CD4-positive, alpha-beta T cell treated with Interleukin-21 for 1 hour (primary cell): ENCODE measurements around the gene GALNT14.
"Not testable (repeated sequence)": the region's sequence is repeated elsewhere in the genome, so short reads cannot be mapped to it uniquely, and the experiment has no call there.

Experiments used
- DNase-seq: peaks from one replicate; pipeline ENCODE4 v3.0.0-alpha.2; 2020

Gene GALNT14

GRCh38 chr2:30933496-30933895, 204.7 kb downstream of the GALNT14 start:
- DNase-seq = no peak

- DNase-seq = no peak
Measured at GRCh38 chr2:30932870-30933269, 205.4 kb downstream of the GALNT14 start.

- no peak for DNase-seq
Measured at GRCh38 chr2:30931841-30932407, 206.3 kb downstream of the GALNT14 start.

- no peak for DNase-seq
Measured at GRCh38 chr2:30930716-30931115, 207.5 kb downstream of the GALNT14 start.

GRCh38 chr2:30927465-30928075, 210.7 kb downstream of the GALNT14 start:
- DNase-seq = no peak

- no peak for DNase-seq
Measured at GRCh38 chr2:30926606-30927005, 211.6 kb downstream of the GALNT14 start.

GRCh38 chr2:30923623-30924022, 214.6 kb downstream of the GALNT14 start:
- no peak for DNase-seq

GRCh38 chr2:30920511-30920910, 217.7 kb downstream of the GALNT14 start:
- DNase-seq = no peak

GRCh38 chr2:30915486-30915885, 222.8 kb downstream of the GALNT14 start:
- no peak for DNase-seq

- no peak for DNase-seq
Measured at GRCh38 chr2:30914456-30914855, 223.8 kb downstream of the GALNT14 start.

- no peak for DNase-seq
Measured at GRCh38 chr2:30912056-30912455, 226.2 kb downstream of the GALNT14 start.

- no peak for DNase-seq
Measured at GRCh38 chr2:30911327-30911726, 226.9 kb downstream of the GALNT14 start.

- no peak for DNase-seq
Measured at GRCh38 chr2:30910686-30911085, 227.6 kb downstream of the GALNT14 start.

GRCh38 chr2:30904437-30904836, 233.8 kb downstream of the GALNT14 start:
- DNase-seq = not testable (repeated sequence)

GRCh38 chr2:30903326-30903725, 234.9 kb downstream of the GALNT14 start:
- no peak for DNase-seq

GRCh38 chr2:30900381-30900780, 237.9 kb downstream of the GALNT14 start:
- no peak for DNase-seq

- no peak for DNase-seq
Measured at GRCh38 chr2:30899516-30900054, 238.7 kb downstream of the GALNT14 start.

GRCh38 chr2:30897539-30897938, 240.7 kb downstream of the GALNT14 start:
- DNase-seq = no peak

GRCh38 chr2:30894498-30895119, 243.6 kb downstream of the GALNT14 start:
- no peak for DNase-seq

GRCh38 chr2:30888852-30889409, 249.3 kb downstream of the GALNT14 start:
- no peak for DNase-seq

- no peak for DNase-seq
Measured at GRCh38 chr2:30886080-30886479, 252.2 kb downstream of the GALNT14 start.

GRCh38 chr2:30883822-30884221, 254.4 kb downstream of the GALNT14 start:
- DNase-seq = no peak

GRCh38 chr2:30883184-30883583, 255.1 kb downstream of the GALNT14 start:
- DNase-seq = no peak

GRCh38 chr2:30880516-30880915, 257.7 kb downstream of the GALNT14 start:
- no peak for DNase-seq
